K562 (cell line): ENCODE measurements around the gene FOSL2. TPM values are rescaled to one million over a fixed set of nuclear protein-coding genes. Genes with fewer than 3 reads are reported as not detected.

Experiments used
- ATAC-seq: fragments of 200-7000 bp; cut with Tn5 transposase; 3 replicates; pipeline ENCODE4 v1.9.1; 2020; ENCODE audit warnings: moderate library complexity
- BruUV-seq: library from RNA; stranded (reverse); fragments of 400-500 nt; replicated peaks from 2 replicates; lab custom pipeline; 2021; lab: Mats Ljungman, UMichigan
- CTCF ChIA-PET: fragments of 300-600 bp; formaldehyde crosslinking; extraction: SDS; loops from one replicate; lab custom pipeline; 2021; ENCODE audit warnings: low intra/inter-chr PET ratio; lab: Yijun Ruan, JAX
- POLR2A ChIA-PET: fragments of 300-600, 350-650 bp; sonication (Branson Sonifier 250); formaldehyde crosslinking; extraction: SDS; loops from one replicate; lab custom pipeline; 2021; ENCODE audit warnings: antibody characterized with exemption, inconsistent platforms; lab: Yijun Ruan, JAX
- DNase-seq, 4 experiments: peaks; one replicate each; pipeline versions ENCODE4 v3.0.0 to v3.0.0-alpha.2; 2011 to 2018; ENCODE audit warnings: low spot score in 3 of 4, mixed read lengths in 3 of 4; ENCODE audit errors: extremely low read depth in 1 of 4
- FAIRE-seq: peaks from 2 replicates; lab custom pipeline; 2011; peaks lifted over from hg19 to GRCh38; lab: Jason Lieb, UNC
- H2AFZ ChIP-seq: 2 replicates; pipeline ENCODE4 v1.6.0; 2011; ENCODE audit warnings: low read depth, low read length, control low read depth, inconsistent platforms
- H3K27ac ChIP-seq: fragments of 200-600 bp; 3 replicates; pipeline ENCODE4 v1.8.0; 2011; ENCODE audit warnings: low read depth, mild to moderate bottlenecking, control low read depth, inconsistent platforms, low read length, moderate library complexity, mixed read lengths; ENCODE audit errors: extremely low read depth
- H3K27me3 ChIP-seq, 2 experiments: fragments of 300-600 bp in 1 of 2; 2 replicates in 1 of 2; 3 replicates in 1 of 2; pipeline versions ENCODE4 v1.6.0 to v1.8.0; 2011; ENCODE audit warnings: inconsistent platforms in 2 of 2, low read length in 2 of 2, mild to moderate bottlenecking in 1 of 2, mixed read lengths in 1 of 2, moderate library complexity in 1 of 2; ENCODE audit not compliant: control insufficient read depth in 2 of 2, insufficient read depth in 2 of 2
- H3K36me3 ChIP-seq: fragments of 300-600 bp; 3 replicates; pipeline ENCODE4 v1.8.0; 2011; ENCODE audit warnings: mild to moderate bottlenecking, low read length, inconsistent platforms; ENCODE audit not compliant: control insufficient read depth, insufficient read depth
- H3K4me1 ChIP-seq, 2 experiments: fragments of 200-600 bp in 1 of 2; replicated peaks in 1 of 2; 2 replicates in 1 of 2; 3 replicates in 1 of 2; pipeline versions ENCODE4 v1.5.1 to v1.8.0; 2011; ENCODE audit warnings: inconsistent platforms in 2 of 2, low read length in 2 of 2, mild to moderate bottlenecking in 1 of 2, mixed read lengths in 1 of 2, moderate library complexity in 1 of 2; ENCODE audit not compliant: control insufficient read depth in 2 of 2, insufficient read depth in 2 of 2
- H3K4me2 ChIP-seq: 2 replicates; pipeline ENCODE4 v1.6.1; 2011; ENCODE audit warnings: low read length, control low read depth, inconsistent platforms, mixed read lengths; ENCODE audit not compliant: insufficient read depth
- H3K4me3 ChIP-seq: fragments of 200-600 bp; sonication (generic), shearing (Covaris generic); 2 replicates; pipeline ENCODE4 v1.5.1; 2016; ENCODE audit warnings: control low read depth, inconsistent platforms
- H3K79me2 ChIP-seq: fragments of 200-600 bp; 3 replicates; pipeline ENCODE4 v1.8.0; 2011; ENCODE audit warnings: low read length, inconsistent platforms; ENCODE audit not compliant: control insufficient read depth, insufficient read depth
- H3K9ac ChIP-seq, 2 experiments: 2 replicates each; pipeline versions ENCODE4 v1.6.0 to v1.6.1; 2011; ENCODE audit warnings: low read depth in 2 of 2, low read length in 2 of 2, control low read depth in 1 of 2, inconsistent platforms in 1 of 2, mild to moderate bottlenecking in 1 of 2, mixed read lengths in 1 of 2; ENCODE audit not compliant: insufficient read depth in 1 of 2
- H3K9me1 ChIP-seq: one replicate; pipeline ENCODE4 v1.6.0; 2011; ENCODE audit warnings: inconsistent platforms, mild to moderate bottlenecking, low read length, moderate library complexity; ENCODE audit not compliant: control insufficient read depth, insufficient read depth
- H3K9me3 ChIP-seq: replicated peaks from 2 replicates; pipeline ENCODE4 v1.5.1; 2011; ENCODE audit warnings: low read depth, low read length, inconsistent platforms; ENCODE audit not compliant: control insufficient read depth, insufficient read depth
- H4K20me1 ChIP-seq: replicated peaks from 2 replicates; pipeline ENCODE4 v1.6.1; 2011; ENCODE audit warnings: low read length, inconsistent platforms, mixed read lengths; ENCODE audit not compliant: control insufficient read depth, insufficient read depth
- ASH1L ChIP-seq: fragments of 450-650 bp; IDR thresholded peaks from 2 replicates; pipeline ENCODE4 v1.6.1; 2018; ENCODE audit warnings: borderline replicate concordance, mild to moderate bottlenecking, low read depth; ENCODE audit not compliant: partially characterized antibody
- ETS2 ChIP-seq: IDR thresholded peaks from 2 replicates; pipeline ENCODE4 v1.6.1; 2016; ENCODE audit warnings: borderline replicate concordance, missing genetic modification characterization, mild to moderate bottlenecking, moderate library complexity, missing compliant biosample characterization; ENCODE audit not compliant: poor library complexity, severe bottlenecking
- HOXB6 ChIP-seq: fragments of 250-450 bp; sonication (Bioruptor Pico); IDR thresholded peaks from 2 replicates; pipeline ENCODE4 v1.5.1; 2022; ENCODE audit warnings: mild to moderate bottlenecking, borderline replicate concordance
- POLR3A ChIP-seq: IDR thresholded peaks from 2 replicates; pipeline ENCODE4 v1.6.1; 2011; ENCODE audit warnings: borderline replicate concordance, mild to moderate bottlenecking, moderate library complexity; ENCODE audit not compliant: insufficient read length, insufficient read depth; ENCODE audit errors: extremely low read depth
- WGBS: fragments of 100-300 bp; shearing (Covaris generic); methylation state at CpG from one replicate; pipeline ENCODE4 v1.1.6; 2016; ENCODE audit warnings: low coverage, mixed read lengths; ENCODE audit not compliant: insufficient coverage; ENCODE audit errors: missing lambda C conversion rate; 5-methylcytosine and 5-hydroxymethylcytosine counted together
- in situ Hi-C: fragments of 300-500 bp; cut with MboI; formaldehyde crosslinking; loops from 4 replicates; pipeline ENCODE4 v1.15.0; 2018; ENCODE audit warnings: inconsistent platforms, mixed read lengths
- intact Hi-C: fragments of 100-400 bp; cut with micrococcal nuclease; formaldehyde crosslinking; loops from 2 replicates; pipeline ENCODE4 v1.14.2; 2022
- polyA plus RNA-seq, 8 experiments: library from polyadenylated mRNA; depleted of rRNA in 4 of 8; stranded (reverse) in 5 of 8; unstranded in 3 of 8; fragments of >200 nt; fragmentation: Nextera tagmentation in 2 of 8; fragmentation: Illumina TruSeq in 1 of 8; extraction: Ambion mirVana in 2 of 8; extraction: Trizol in 1 of 8; gene quantifications; 2 replicates each; pipeline versions ENCODE4 v1.2.1 to v1.2.3, GENCODE V29; 2011 to 2014; ENCODE audit warnings: inconsistent platforms in 1 of 8, missing spikeins in 1 of 8
- total RNA-seq, 7 experiments: library from RNA; depleted of rRNA in 6 of 7; stranded (reverse); fragments of >200 nt in 6 of 7; fragmentation: Illumina TruSeq in 2 of 7; extraction: Trizol in 2 of 7; gene quantifications; 2 replicates each; pipeline versions ENCODE4 v1.2.1 to v1.2.3, GENCODE V29; 2011 to 2021; ENCODE audit warnings: low replicate concordance in 1 of 7
- TF ChIP-seq, protein P1 (sequence below): sonication (generic); formaldehyde crosslinking; IDR thresholded peaks from 2 replicates; pipeline ENCODE4 v1.8.0; 2022; ENCODE audit warnings: missing genetic modification reagents, mild to moderate bottlenecking, moderate library complexity, borderline replicate concordance

FOSL2 gene
- total and polyA plus RNA-seq, 9 of the 15 experiments (the other 6 are each of a cell fraction or from before 2014, with no cell fraction given), result 0.04 to 2.9 (median 0.80) TPM

DNA sequence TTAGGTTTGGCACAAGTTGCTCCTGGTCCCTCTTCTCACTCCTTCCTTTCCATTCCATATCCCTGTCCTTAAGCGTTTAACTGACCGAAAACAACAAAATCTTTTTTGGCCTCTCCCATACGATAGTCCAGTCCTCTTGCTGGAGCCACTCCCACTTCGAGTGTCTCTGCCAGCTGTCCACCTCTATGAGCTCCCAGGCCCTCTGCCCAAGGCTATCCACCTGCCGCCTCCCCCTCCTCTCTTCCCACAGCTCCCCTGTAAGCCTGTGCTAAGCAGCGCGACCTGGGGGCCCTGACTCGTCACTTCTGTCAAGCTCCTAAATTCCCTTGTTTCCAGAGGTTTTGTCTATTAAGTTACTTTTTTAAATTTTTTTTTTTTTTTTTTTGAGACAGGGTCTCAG, 47.0 kb upstream of the FOSL2 start (continued):
- TF ChIP-seq ETS2 (tag) (no peak), POLR3A (no peak)

DNA sequence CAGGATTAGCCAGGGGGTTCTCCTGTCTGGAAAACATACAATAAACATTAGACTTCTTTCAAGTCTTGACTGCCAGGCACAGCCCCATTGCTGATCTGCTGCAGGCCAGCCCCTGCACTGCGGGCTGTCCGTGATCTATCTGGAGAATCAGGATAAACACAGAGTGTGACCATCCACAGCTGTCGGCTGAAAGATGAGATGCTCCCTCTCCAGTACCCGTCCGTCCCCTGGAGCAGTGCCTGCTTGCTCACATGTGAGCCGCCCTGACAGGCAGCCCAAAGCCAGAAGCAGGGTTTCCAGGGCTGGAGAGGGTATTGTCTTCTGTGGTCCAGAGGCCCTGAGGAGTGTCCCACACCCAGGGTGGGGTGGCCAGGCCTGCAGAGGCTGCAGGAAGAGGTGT, 46.1 kb upstream of the FOSL2 start:
- no peak overlapping the region for H3K4me2 ChIP-seq
- H3K27me3 ChIP-seq, result no peaks in the 10 kb centered on the region
- WGBS, result 20% methylated on average over 6 of the region's 6 CpGs
- ATAC-seq (peak; percentile 18; the same call in 2 of the 3 replicates), FAIRE-seq (no peak), DNase-seq (no peak)
- no TSS peak for BruUV-seq
- in situ Hi-C loops (no loop called here), intact Hi-C loops (no loop called here)
- no peak overlapping the region for H3K27ac ChIP-seq
- POLR2A ChIA-PET, result no interaction called here
- H3K79me2 ChIP-seq, result no peaks in the 10 kb centered on the region
- no peak for TF ChIP-seq HOXB6 (CRISPR knock-in tag)
- TF ChIP-seq ASH1L, result no peak
- TF ChIP-seq, protein P1, sequence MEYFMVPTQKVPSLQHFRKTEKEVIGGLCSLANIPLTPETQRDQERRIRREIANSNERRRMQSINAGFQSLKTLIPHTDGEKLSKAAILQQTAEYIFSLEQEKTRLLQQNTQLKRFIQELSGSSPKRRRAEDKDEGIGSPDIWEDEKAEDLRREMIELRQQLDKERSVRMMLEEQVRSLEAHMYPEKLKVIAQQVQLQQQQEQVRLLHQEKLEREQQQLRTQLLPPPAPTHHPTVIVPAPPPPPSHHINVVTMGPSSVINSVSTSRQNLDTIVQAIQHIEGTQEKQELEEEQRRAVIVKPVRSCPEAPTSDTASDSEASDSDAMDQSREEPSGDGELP (CRISPR knock-in tag), result peak; percentile 35; the same call in 1 of the 2 replicates
- no peaks in the 10 kb centered on the region for H3K9me1 ChIP-seq
- H4K20me1 ChIP-seq, result no peaks in the 10 kb centered on the region
- H2AFZ ChIP-seq, result no peak overlapping the region; the same call in 1 of the 2 replicates
- H3K9ac ChIP-seq, result peak overlapping the region in 1 of 2 experiments; percentile 59; a peak in 2 of 4 replicates
- no peaks in the 10 kb centered on the region for H3K9me3 ChIP-seq
- CTCF ChIA-PET, result no interaction called here
- H3K36me3 ChIP-seq, result no peaks in the 10 kb centered on the region
- H3K4me1 ChIP-seq, result peaks cover 18 to 45% of the 10 kb centered on the region in 2 experiments
- H3K4me3 ChIP-seq, result no peak overlapping the region
